NCI-H1436 treated with DMSO at 0.1 percent for 48 hours (cell line): ENCODE measurements around the gene MEF2D.

Experiments
- DNase-seq: peaks from one replicate; lab custom pipeline; 2025; lab: John Stamatoyannopoulos, UW

The MEF2D gene

DNA sequence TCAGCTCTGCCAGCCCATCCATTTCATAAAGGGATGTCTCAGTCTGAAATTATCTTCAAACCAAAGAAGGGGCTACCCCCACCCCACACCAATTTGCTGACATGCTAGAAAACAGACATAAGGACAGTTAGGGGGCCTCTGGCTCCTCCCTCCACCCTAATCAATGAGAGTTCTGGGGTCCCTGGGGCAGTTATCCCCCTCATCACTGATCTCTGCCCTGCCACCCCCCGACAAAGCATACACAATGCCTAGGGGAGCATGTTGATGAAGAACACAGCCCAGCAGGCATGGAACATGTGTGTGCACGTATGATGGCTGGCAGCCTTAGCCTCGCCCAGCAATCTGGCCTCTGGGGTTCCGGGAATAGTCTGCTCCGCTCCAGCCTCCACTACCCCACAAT is 72.6 kb downstream of the MEF2D start:
- no peak for DNase-seq

DNA sequence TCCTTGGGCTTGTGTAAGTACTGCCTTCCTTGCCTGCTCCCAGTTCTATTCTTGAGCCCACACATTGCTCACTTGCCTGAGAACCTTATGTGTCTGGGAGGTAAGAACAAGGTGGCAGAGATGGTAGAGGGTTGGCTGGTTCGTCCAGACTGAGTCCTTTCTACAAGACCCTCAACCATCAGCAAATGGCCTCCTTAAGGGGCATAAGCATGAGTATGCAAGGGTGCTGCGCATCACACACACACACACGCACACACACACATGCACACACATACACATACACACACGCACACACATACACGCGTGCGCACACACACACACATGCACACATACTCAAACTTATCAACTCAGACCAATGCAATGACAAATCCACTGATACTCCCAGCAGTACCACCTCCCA is 74.6 kb downstream of the MEF2D start:
- DNase-seq: no peak

GRCh38 chr1:156424806-156425432 is 75.7 kb downstream of the MEF2D start:
- no peak for DNase-seq

DNA sequence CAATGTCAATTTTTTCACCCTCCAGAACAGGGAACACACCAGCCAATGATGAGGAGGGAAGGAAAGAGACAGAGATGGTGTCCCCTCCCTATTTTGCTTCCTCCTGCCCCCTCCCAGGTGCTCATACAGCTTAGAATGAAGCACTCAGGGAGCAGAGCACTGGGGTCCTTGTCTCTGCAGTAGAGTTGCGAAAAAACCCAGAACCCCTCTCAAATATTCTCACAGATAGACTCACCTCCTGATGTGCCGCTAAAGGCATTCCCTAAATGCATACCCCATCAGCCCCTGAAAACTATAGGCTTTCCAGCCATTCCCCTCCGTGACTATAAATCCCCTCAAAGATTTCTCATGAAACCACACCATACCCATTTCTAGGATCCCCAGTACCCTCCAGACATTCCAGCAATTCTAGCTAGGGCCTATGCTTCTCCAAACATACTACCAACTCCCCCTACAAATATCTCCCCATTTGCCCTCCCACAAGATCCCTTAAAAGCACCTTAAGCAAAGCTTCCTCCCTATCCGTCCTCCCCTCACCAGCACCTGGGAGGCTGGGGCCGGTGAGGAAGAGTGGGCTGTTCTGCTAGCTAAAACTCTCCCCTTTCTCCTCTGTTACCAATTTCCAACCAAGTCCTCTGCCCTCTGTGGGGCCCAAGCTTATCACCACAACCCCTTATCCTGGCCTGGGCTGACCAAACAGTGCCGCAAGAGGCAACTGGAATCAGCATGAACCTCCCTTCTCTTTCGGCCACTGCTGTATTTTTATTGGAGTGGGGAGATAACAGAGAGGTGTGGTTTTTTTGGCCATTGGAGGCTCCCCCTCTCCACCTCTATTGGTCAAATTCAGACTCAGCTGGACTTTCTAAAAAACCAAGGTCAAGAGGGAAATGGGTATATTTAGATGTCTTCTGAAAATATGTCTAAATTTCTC is 76.9 kb downstream of the MEF2D start:
- no peak for DNase-seq

GRCh38 chr1:156422602-156423091 is 77.9 kb downstream of the MEF2D start:
- DNase-seq: no peak

DNA sequence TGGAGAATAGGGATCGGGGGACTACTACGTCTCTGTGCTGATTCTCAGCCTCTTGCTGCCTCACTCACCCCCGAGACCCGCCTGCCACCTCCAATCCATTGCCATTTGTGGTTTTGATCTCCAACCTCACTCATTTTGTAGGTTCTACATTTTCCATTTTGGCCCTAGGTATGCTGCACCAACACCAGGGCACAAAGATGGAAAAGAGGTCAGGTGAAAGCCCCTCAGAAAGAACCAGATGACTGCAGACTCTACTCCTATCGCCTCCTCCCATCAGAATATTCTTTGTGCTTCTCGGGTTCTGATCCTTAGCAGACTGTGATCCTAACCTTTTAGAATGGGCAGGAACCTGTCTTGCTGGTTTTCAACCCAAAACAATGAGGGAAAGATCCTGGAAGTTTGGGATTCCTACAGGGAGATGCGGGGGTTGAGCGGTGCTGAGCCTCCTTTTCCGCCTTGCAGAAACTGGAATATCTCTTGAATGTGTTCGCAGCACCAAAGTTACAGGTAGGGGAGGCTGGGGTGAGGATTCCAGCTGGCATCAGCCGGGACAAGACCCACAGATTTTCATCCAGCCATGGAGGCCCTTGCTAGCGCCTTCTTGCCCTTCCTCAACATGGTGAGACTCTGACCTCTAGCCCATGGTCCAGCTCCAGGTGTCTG is 78.5 kb downstream of the MEF2D start:
- no peak for DNase-seq

DNA sequence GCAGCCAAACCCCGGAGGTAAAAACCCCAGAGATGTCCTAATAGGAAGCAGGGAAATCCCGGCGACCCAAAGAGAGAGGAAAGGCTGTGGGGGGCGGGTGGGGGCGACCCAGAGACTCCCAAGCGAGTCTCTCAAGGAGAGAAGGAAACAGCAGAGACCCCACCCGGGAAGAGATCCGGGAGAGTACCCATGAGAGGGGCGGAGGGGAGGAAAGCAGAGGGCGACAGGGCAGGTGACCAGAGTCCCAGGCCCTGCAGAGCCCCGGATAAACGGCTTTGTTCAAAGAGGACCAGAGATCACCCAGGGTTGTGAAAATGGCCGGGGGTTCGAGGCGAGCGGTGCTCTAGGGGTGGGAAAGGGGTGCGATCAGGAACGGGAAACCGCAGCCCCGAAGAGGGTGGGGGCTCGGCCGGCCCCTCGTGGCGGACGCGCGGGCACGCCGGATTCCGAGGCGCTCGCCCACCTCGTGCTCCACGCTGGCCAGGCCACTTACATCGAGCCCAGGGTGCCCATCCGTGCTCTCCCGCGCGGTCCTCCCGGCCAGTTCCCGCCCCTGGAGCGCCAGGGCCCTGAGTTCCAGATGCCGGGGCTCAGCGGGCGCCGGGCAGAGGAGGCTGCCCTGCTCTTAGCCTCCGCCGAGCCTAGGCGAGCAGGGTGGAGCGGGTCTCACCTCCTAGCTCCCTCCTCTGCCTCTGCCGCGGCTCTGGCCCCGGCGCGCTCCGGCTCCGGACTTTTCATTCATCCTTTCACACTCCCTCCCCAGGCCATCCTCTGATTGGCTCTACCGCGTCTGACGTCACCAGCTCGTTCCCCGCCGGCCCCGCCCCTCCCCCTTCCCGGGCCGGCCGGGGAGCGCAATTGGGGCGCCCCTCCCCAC is 79.3 kb downstream of the MEF2D start:
- DNase-seq: no peak

DNA sequence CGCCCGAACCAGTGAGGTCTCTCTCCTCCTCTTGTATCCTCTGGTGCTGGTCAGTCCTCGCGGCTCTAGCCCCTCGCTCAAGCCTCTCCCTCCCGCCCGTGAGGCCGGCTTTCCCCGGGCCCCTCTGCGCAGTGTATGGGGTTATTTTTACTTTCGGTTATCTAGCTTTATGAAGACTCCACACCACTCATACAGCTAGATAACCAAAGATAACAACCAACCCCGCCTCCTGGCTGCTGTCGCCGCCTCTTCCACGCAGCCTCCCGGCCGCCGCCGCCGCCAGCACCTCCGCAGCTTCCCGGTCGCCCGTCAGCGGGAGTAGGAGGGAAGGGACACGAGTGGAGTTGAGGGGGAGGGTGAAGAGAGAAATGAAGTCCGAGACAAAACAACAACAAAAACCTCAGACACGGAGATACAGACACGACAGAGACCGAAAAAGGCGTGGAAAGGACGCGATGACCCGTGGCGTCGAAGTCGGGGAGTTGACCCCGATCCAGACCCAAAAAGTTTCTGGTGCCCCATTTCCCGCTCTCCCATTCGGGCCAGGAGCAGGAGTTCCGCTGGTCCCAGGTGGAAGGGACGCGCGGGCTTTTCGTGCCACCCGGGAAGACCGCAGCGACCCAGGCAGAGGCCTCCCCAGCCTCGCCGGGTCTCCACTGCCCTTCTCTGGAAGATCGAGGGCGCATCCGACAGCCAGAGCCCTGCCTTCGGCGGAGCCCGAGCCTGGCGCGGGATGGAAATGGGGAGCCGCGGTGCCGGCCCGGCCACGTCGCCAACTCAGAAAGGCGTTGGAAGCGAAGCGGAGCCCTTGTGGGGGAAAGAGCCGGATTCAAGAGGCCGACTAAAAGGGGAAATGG is 80.1 kb downstream of the MEF2D start:
- DNase-seq: no peak

DNA sequence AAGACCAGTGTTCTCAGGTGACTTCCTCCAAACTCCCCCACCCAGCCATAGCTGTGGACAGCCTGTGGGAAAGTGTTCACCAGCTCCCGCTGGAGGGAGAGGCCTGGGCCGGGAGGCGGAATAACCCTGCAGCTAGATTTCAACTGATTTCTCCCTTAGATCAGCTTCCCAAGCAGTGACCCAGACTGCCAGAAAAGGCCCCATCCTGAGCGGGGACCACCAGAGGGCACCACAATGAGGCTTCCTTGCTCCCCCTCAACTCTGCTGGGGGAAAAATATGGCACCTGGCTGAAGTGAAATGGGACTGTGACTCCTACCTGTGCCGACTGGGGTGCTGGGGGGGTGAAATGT is 80.7 kb downstream of the MEF2D start:
- no peak for DNase-seq

DNA sequence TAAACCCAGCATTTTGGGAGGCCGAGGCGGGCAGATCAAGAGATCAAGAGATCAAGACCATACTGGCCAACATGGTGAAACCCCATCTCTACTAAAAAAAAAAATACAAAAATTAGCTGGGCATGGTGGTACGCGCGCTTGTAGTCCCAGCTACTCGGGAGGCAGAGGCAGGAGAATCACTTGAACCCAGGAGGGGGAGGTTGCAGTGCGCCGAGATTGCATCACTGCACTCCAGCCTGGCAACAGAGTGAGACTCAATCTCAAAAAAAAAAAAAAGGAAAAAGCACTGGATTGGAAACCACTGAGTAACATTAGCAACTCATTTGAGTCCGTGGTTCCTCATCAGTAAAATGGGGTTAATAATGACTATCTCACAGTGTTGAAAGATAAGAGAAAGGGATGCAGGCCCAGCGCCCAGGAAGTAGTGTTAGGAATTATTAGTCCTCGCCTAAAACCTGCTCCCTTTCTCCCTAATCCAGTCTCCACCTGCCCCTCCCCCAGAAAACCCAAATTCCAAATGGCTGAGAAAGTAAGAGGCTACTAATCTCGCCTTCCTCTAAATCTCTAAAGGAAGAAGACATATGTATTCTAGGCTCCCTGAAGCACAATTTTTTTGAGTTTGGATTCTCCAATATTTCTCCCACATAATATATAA is 82.0 kb downstream of the MEF2D start:
- no peak for DNase-seq

DNA sequence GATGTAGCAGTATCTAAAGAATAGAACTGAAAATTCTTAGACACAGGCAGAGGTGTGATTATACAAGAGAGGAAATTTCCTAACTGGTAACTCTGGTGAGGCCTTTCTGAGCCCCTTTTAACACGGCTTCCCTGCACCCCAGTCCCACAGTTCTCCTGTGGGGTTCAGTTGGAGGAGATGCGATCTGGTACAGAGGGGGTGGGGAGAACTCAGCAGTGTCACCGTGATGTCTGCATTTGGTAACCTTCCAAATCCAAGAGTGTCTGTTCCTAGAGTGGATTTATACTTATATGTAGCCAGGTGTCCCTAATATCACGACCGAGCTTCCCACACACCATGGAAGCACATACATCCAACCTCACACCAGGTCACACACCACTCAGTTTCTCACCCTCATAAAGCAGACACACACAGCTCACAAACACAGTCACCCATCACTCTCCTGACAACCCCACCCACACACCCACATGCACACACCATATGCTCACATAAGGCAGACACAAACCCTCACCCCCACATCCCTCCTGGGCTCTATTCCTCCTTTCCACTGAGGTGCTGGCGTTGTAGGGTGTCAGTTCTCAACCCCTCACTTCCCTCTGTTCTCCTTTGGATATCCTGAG is 83.1 kb downstream of the MEF2D start:
- no peak for DNase-seq

GRCh38 chr1:156416993-156417392 is 83.6 kb downstream of the MEF2D start:
- DNase-seq: no peak

- no peak for DNase-seq
Observed at GRCh38 chr1:156414461-156415064, 86.0 kb downstream of the MEF2D start.
